HCT116 (cell line): Measurements from ENCODE around the gene COL9A2. TPM values are rescaled to one million over a fixed set of nuclear protein-coding genes. Genes with fewer than 3 reads are reported as not detected.
"Not testable (repeated sequence)": the region's sequence is repeated elsewhere in the genome, so short reads cannot be mapped to it uniquely, and the experiment has no call there.

ENCODE experiments used
- ATAC-seq: fragments of 200-7000 bp; cut with Tn5 transposase; 2 replicates; pipeline ENCODE4 v1.9.1; 2020; ENCODE audit warnings: mild to moderate bottlenecking, moderate library complexity
- BruUV-seq: library from RNA; stranded (reverse); fragments of 400-500 nt; replicated peaks from 2 replicates; lab custom pipeline; 2021; lab: Mats Ljungman, UMichigan
- CTCF ChIA-PET: fragments of 300-600 bp; sonication (Branson Sonifier 250); formaldehyde crosslinking; loops from one replicate; lab custom pipeline; 2021; ENCODE audit warnings: antibody characterized with exemption; lab: Charles Lee
- POLR2A ChIA-PET: fragments of 300-600, 350-600 bp; sonication (Branson Sonifier 250); formaldehyde crosslinking; loops from one replicate; lab custom pipeline; 2021; ENCODE audit warnings: antibody characterized with exemption; lab: Charles Lee
- RAD21 ChIA-PET, 2 experiments: fragments of 300-600 bp; sonication (Branson Sonifier 250); formaldehyde crosslinking; loops; one replicate each; lab custom pipeline; 2023; ENCODE audit warnings: low total read pairs in 2 of 2; ENCODE audit not compliant: uncharacterized antibody in 2 of 2, unreplicated experiment in 2 of 2, low non-redundant PET in 1 of 2; lab: Charles Lee
- DNase-seq: peaks from one replicate; pipeline ENCODE4 v3.0.0-alpha.2; 2010; ENCODE audit warnings: low read depth, low spot score
- H2AFZ ChIP-seq: fragments of 200-600 bp; shearing (Covaris generic), sonication (generic); 2 replicates; pipeline ENCODE4 v1.6.1; 2017; ENCODE audit warnings: low read depth, mixed run types, mixed read lengths, antibody characterized with exemption, low read length; ENCODE audit not compliant: poor library complexity, severe bottlenecking
- H3K27ac ChIP-seq: 2 replicates; pipeline ENCODE4 v1.5.1; 2012; ENCODE audit warnings: low read depth, low read length
- H3K27me3 ChIP-seq: fragments of 200-600 bp; sonication (generic); 2 replicates; pipeline ENCODE4 v1.6.1; 2016; ENCODE audit warnings: mixed run types, low read length, mixed read lengths; ENCODE audit not compliant: insufficient read depth
- H3K36me3 ChIP-seq, 2 experiments: fragments of 200-500 bp in 1 of 2; fragments of 200-600 bp in 1 of 2; sonication (Bioruptor generic) in 1 of 2; sonication (generic) in 1 of 2; 2 replicates each; pipeline versions ENCODE4 v1.5.1 to v1.6.1; 2014 to 2016; ENCODE audit warnings: low read length in 2 of 2, inconsistent platforms in 1 of 2, mixed read lengths in 1 of 2, mixed run types in 1 of 2; ENCODE audit not compliant: insufficient read depth in 2 of 2, control insufficient read depth in 1 of 2
- H3K4me1 ChIP-seq, 2 experiments: fragments of 200-600 bp in 1 of 2; sonication (generic) in 1 of 2; 2 replicates each; pipeline versions ENCODE4 v1.5.1 to v1.6.1; 2012 to 2017; ENCODE audit warnings: low read length in 2 of 2, inconsistent platforms in 1 of 2, mild to moderate bottlenecking in 1 of 2, mixed read lengths in 1 of 2, mixed run types in 1 of 2, moderate library complexity in 1 of 2; ENCODE audit not compliant: insufficient read depth in 2 of 2, control insufficient read depth in 1 of 2
- H3K4me2 ChIP-seq: fragments of 200-600 bp; sonication (generic); 2 replicates; pipeline ENCODE4 v1.6.1; 2017; ENCODE audit warnings: mixed run types, low read length, mixed read lengths
- H3K4me3 ChIP-seq, 2 experiments: fragments of 200-600 bp in 1 of 2; sonication (generic) in 1 of 2; replicated peaks in 1 of 2; 2 replicates each; pipeline ENCODE4 v1.5.1; 2011 to 2016; ENCODE audit warnings: low read length in 2 of 2, control low read depth in 1 of 2, low read depth in 1 of 2, mild to moderate bottlenecking in 1 of 2, mixed read lengths in 1 of 2, mixed run types in 1 of 2
- H3K79me2 ChIP-seq: fragments of 200-600 bp; sonication (generic); 2 replicates; pipeline ENCODE4 v1.6.1; 2017; ENCODE audit warnings: mild to moderate bottlenecking, mixed run types, low read length, moderate library complexity, mixed read lengths; ENCODE audit not compliant: insufficient read depth
- H3K9ac ChIP-seq: fragments of 200-600 bp; sonication (generic); 2 replicates; pipeline ENCODE4 v1.6.1; 2016; ENCODE audit warnings: low read length, mixed read lengths
- H3K9me2 ChIP-seq: fragments of 200-600 bp; sonication (generic), shearing (Covaris generic); 2 replicates; pipeline ENCODE4 v1.6.1; 2017; ENCODE audit warnings: mixed run types, mild to moderate bottlenecking, moderate library complexity; ENCODE audit not compliant: insufficient read depth
- H3K9me3 ChIP-seq, 2 experiments: fragments of 200-500 bp in 1 of 2; fragments of 200-600 bp in 1 of 2; sonication (Bioruptor generic) in 1 of 2; sonication (generic) in 1 of 2; 2 replicates each; pipeline ENCODE4 v1.6.1; 2014 to 2017; ENCODE audit warnings: low read length in 2 of 2, mixed read lengths in 2 of 2, inconsistent platforms in 1 of 2, low read depth in 1 of 2, mild to moderate bottlenecking in 1 of 2, mixed run types in 1 of 2, moderate library complexity in 1 of 2; ENCODE audit not compliant: control insufficient read depth in 1 of 2, insufficient read depth in 1 of 2
- H4K20me1 ChIP-seq: fragments of 200-600 bp; sonication (generic), shearing (Covaris generic); 2 replicates; pipeline ENCODE4 v1.6.1; 2017; ENCODE audit warnings: mixed run types, mild to moderate bottlenecking, moderate library complexity; ENCODE audit not compliant: insufficient read depth
- ATF3 ChIP-seq: IDR thresholded peaks from 2 replicates; pipeline ENCODE4 v1.6.1; 2012
- CBX3 ChIP-seq: IDR thresholded peaks from 2 replicates; pipeline ENCODE4 v1.6.1; 2012; ENCODE audit warnings: low read depth
- CEBPB ChIP-seq: IDR thresholded peaks from 2 replicates; pipeline ENCODE4 v1.6.1; 2012; ENCODE audit warnings: low read depth
- ELF1 ChIP-seq: IDR thresholded peaks from 2 replicates; pipeline ENCODE4 v1.6.1; 2012; ENCODE audit warnings: low read depth, borderline replicate concordance
- EZH2phosphoT487 ChIP-seq: fragments of 200-600 bp; IDR thresholded peaks from 2 replicates; pipeline ENCODE4 v1.6.1; 2018; ENCODE audit warnings: antibody characterized with exemption, borderline replicate concordance
- FOSL1 ChIP-seq: IDR thresholded peaks from 2 replicates; pipeline ENCODE4 v1.6.1; 2012; ENCODE audit warnings: low read depth
- POLR2A ChIP-seq: IDR thresholded peaks from 2 replicates; pipeline ENCODE4 v1.7.0; 2011; ENCODE audit warnings: borderline replicate concordance; ENCODE audit not compliant: insufficient read depth, insufficient read length; ENCODE audit errors: extremely low read depth
- POLR2AphosphoS5 ChIP-seq: IDR thresholded peaks from 2 replicates; pipeline ENCODE4 v1.6.1; 2011; ENCODE audit warnings: mild to moderate bottlenecking, low read depth, low read length, moderate library complexity
- SIN3A ChIP-seq: IDR thresholded peaks from 2 replicates; pipeline ENCODE4 v1.6.1; 2012; ENCODE audit warnings: low read depth
- SP1 ChIP-seq: IDR thresholded peaks from 2 replicates; pipeline ENCODE4 v1.6.1; 2012; ENCODE audit warnings: low read depth
- SRF ChIP-seq: IDR thresholded peaks from 2 replicates; pipeline ENCODE4 v1.6.1; 2012; ENCODE audit warnings: low read depth
- TCF7L2 ChIP-seq: IDR thresholded peaks from 2 replicates; pipeline ENCODE4 v1.7.0; 2011; ENCODE audit warnings: borderline replicate concordance, inconsistent platforms; ENCODE audit not compliant: insufficient read depth, insufficient read length; ENCODE audit errors: extremely low read depth
- ZFX ChIP-seq: fragments of 450-650 bp; IDR thresholded peaks from 2 replicates; pipeline ENCODE4 v1.6.1; 2017
- ZNF274 ChIP-seq: fragments of 200-500 bp; sonication (Bioruptor generic); IDR thresholded peaks from 2 replicates; pipeline ENCODE4 v1.6.1; 2014; ENCODE audit warnings: mild to moderate bottlenecking, low read depth, low read length, inconsistent platforms
- intact Hi-C: fragments of 100-400 bp; cut with micrococcal nuclease; formaldehyde crosslinking; loops from 2 replicates; pipeline ENCODE4 v1.10.0; 2022
- total RNA-seq: library from RNA; stranded (reverse); gene quantifications from one replicate; pipeline ENCODE4 v1.2.1, GENCODE V29; 2021; ENCODE audit not compliant: unreplicated experiment
- TF ChIP-seq, protein P1 (sequence below): IDR thresholded peaks from 2 replicates; pipeline ENCODE4 v1.6.1; 2012
- TF ChIP-seq, protein P2 (sequence below): IDR thresholded peaks from 2 replicates; pipeline ENCODE4 v1.6.1; 2011; ENCODE audit warnings: mild to moderate bottlenecking, low read length, moderate library complexity; ENCODE audit not compliant: insufficient replicate concordance; ENCODE audit errors: extremely low read depth

The COL9A2 gene
- total RNA-seq, 1 experiment from 2014 or later, result 2.4 TPM

DNA sequence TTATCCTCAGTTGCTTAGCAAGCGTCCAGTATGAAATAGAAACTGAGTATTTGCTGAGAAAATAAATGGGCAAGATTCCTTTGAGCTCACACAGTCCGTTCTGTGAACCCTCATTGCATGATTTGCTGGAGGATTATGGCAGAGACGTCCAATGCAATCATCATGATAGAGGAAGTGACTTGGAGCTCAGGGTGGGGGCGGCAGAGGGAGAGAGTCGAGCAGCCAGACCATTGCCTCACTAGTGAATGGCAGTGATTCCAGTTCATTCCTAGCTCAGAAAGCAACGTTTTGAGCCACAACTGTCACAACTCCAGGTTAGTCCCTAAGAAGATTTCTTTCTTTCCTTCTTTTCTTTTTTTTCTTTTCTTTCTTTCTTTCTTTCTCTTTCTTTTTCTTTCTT, 27.5 kb upstream of the COL9A2 start:
- ATAC-seq (no peak), DNase-seq (no peak)
- H3K9ac ChIP-seq, result no peak overlapping the region
- no peak overlapping the region for H3K4me3 ChIP-seq
- no peaks in the 10 kb centered on the region for H4K20me1 ChIP-seq
- no TSS peak for BruUV-seq
- no peaks in the 10 kb centered on the region for H3K9me3 ChIP-seq
- ChIA-PET POLR2A (no interaction called here), CTCF (interaction anchor here (1.0 to 1.1 kb wide), 2 partner anchors 60 to 200 kb away, joined by 3 to 4 read pairs; no protein-coding TSS in a partner anchor), RAD21 (no interaction called here)
- TF ChIP-seq CBX3, result no peak
- no peak for TF ChIP-seq POLR2A
- no peak for TF ChIP-seq ZNF274
- no peak for TF ChIP-seq ATF3
- no peak for TF ChIP-seq POLR2AphosphoS5
- no peak for TF ChIP-seq FOSL1
- TF ChIP-seq SIN3A, result no peak
- no peak for TF ChIP-seq EZH2phosphoT487
- TF ChIP-seq SP1, result no peak
- TF ChIP-seq, protein P1, sequence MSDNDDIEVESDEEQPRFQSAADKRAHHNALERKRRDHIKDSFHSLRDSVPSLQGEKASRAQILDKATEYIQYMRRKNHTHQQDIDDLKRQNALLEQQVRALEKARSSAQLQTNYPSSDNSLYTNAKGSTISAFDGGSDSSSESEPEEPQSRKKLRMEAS, result no peak
- TF ChIP-seq ZFX, result no peak
- no peak for TF ChIP-seq SRF
- no peak for TF ChIP-seq ELF1
- TF ChIP-seq, protein P2, sequence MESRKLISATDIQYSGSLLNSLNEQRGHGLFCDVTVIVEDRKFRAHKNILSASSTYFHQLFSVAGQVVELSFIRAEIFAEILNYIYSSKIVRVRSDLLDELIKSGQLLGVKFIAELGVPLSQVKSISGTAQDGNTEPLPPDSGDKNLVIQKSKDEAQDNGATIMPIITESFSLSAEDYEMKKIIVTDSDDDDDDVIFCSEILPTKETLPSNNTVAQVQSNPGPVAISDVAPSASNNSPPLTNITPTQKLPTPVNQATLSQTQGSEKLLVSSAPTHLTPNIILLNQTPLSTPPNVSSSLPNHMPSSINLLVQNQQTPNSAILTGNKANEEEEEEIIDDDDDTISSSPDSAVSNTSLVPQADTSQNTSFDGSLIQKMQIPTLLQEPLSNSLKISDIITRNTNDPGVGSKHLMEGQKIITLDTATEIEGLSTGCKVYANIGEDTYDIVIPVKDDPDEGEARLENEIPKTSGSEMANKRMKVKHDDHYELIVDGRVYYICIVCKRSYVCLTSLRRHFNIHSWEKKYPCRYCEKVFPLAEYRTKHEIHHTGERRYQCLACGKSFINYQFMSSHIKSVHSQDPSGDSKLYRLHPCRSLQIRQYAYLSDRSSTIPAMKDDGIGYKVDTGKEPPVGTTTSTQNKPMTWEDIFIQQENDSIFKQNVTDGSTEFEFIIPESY, result no peak
- no peak for TF ChIP-seq TCF7L2
- TF ChIP-seq CEBPB, result no peak
- no peak overlapping the region for H3K27ac ChIP-seq
- no peaks in the 10 kb centered on the region for H3K9me2 ChIP-seq
- no peaks in the 10 kb centered on the region for H3K27me3 ChIP-seq
- H3K79me2 ChIP-seq, result no peaks in the 10 kb centered on the region
- no peaks in the 10 kb centered on the region for H3K4me1 ChIP-seq
- no peaks in the 10 kb centered on the region for H3K36me3 ChIP-seq
- H2AFZ ChIP-seq, result peak overlapping the region; percentile 61
- H3K4me2 ChIP-seq, result no peak overlapping the region
- intact Hi-C loops, result no loop called here

DNA sequence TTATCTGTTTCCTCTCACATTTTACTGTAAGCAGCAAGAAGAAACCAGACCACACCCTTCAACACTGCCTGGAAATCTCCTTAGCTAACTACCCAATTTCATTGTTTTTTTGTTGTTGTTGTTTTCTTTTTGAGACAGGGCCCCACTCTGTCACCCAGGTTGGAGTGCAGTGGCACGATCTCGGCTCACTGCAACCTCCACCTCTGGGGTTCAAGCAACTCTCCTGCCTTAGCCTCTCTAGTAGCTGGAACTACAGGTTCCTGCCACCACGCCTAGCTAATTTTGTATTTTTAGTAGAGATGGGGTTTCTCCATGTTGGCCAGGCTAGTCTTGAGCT, 25.3 kb upstream of the COL9A2 start:
- H3K79me2 ChIP-seq, H3K27me3 ChIP-seq, ATAC-seq, DNase-seq, H4K20me1 ChIP-seq, H3K36me3 ChIP-seq, H3K9me2 ChIP-seq, RAD21 ChIA-PET, POLR2A ChIA-PET, H3K9ac ChIP-seq, H3K9me3 ChIP-seq, BruUV-seq, H2AFZ ChIP-seq, intact Hi-C loops, H3K27ac ChIP-seq, H3K4me3 ChIP-seq, H3K4me2 ChIP-seq, H3K4me1 ChIP-seq: not testable (repeated sequence)
- CTCF ChIA-PET, result interaction anchor here (1.9 to 6.7 kb wide), 2 partner anchors 62 to 200 kb away, joined by 4 to 82 read pairs; no protein-coding TSS in a partner anchor
